Breast epithelium (tissue), 3 donors: ENCODE measurements around the gene SLC26A2.

Experiments
- POLR2A ChIP-seq: fragments of 450-650 bp; IDR thresholded peaks from one replicate; pipeline ENCODE4 v1.6.1; 2016; ENCODE audit warnings: antibody characterized with exemption, mild to moderate bottlenecking, moderate library complexity
- POLR2AphosphoS5 ChIP-seq, 3 donors: sonication (generic); formaldehyde crosslinking; IDR thresholded peaks; one replicate each; pipeline ENCODE4 v1.6.1; 2017; ENCODE audit warnings: antibody characterized with exemption in 3 of 3
- TF ChIP-seq, protein P1 (sequence below), 3 donors: fragments of 450-650 bp; IDR thresholded peaks; one replicate each; pipeline ENCODE4 v1.5.1; 2016 to 2017; ENCODE audit warnings: antibody characterized with exemption in 3 of 3, mild to moderate bottlenecking in 3 of 3, moderate library complexity in 3 of 3

DNA sequence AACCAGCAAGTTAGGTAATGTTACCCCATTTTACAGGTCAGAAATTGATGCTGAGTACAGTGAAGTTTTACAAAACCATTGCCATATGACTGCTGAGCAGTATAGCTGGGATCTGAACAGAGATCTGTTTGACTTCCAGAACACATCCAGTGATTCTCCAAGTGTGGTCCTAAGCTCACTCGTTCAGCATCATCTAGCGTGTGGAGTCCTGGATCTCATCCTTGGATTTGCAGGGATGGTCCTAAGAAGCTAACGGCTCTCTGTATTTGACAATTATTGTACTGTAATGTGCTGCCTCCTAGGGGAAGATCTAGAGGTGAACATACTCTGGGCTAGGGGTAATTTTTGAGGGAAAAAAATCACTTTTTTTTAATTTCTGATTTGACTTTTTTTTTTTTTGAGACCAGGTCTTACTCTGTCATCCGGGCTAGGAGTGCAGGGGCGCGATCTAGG is 1.4 kb downstream of the SLC26A2 start:
- TF ChIP-seq POLR2A, result no peak
- no peak for TF ChIP-seq POLR2AphosphoS5 (IDR thresholded peaks at IDR 0.05)
- TF ChIP-seq, protein P1, sequence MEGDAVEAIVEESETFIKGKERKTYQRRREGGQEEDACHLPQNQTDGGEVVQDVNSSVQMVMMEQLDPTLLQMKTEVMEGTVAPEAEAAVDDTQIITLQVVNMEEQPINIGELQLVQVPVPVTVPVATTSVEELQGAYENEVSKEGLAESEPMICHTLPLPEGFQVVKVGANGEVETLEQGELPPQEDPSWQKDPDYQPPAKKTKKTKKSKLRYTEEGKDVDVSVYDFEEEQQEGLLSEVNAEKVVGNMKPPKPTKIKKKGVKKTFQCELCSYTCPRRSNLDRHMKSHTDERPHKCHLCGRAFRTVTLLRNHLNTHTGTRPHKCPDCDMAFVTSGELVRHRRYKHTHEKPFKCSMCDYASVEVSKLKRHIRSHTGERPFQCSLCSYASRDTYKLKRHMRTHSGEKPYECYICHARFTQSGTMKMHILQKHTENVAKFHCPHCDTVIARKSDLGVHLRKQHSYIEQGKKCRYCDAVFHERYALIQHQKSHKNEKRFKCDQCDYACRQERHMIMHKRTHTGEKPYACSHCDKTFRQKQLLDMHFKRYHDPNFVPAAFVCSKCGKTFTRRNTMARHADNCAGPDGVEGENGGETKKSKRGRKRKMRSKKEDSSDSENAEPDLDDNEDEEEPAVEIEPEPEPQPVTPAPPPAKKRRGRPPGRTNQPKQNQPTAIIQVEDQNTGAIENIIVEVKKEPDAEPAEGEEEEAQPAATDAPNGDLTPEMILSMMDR (IDR thresholded peaks at IDR 0.05), result peak in 2 of 3 donors; percentile 37 to 62
